HFFc6 (cell line): ENCODE results near the gene FGD2. TPM values are rescaled to one million over a fixed set of nuclear protein-coding genes. Genes with fewer than 3 reads are reported as not detected.

Experiments used
- DNase-seq: peaks from one replicate; pipeline ENCODE4 v3.0.0-alpha.2; 2018
- H3K27ac Mint-ChIP-seq: 2 replicates; pipeline ENCODE4 v1.8.0; 2020; ENCODE audit warnings: mild to moderate bottlenecking, mixed read lengths
- H3K27me3 Mint-ChIP-seq: 2 replicates; pipeline ENCODE4 v1.8.0; 2021; ENCODE audit warnings: mild to moderate bottlenecking, moderate library complexity, mixed read lengths; ENCODE audit not compliant: insufficient read depth
- H3K36me3 Mint-ChIP-seq: 2 replicates; pipeline ENCODE4 v1.8.0; 2021; ENCODE audit warnings: low read depth, mixed read lengths
- H3K4me1 Mint-ChIP-seq: 2 replicates; pipeline ENCODE4 v1.8.0; 2020; ENCODE audit warnings: low read depth, mixed read lengths
- H3K4me3 Mint-ChIP-seq: 2 replicates; pipeline ENCODE4 v1.8.0; 2020; ENCODE audit warnings: mild to moderate bottlenecking, moderate library complexity, mixed read lengths
- H3K9me3 Mint-ChIP-seq: 2 replicates; pipeline ENCODE4 v1.8.0; 2020; ENCODE audit warnings: mild to moderate bottlenecking, mixed read lengths
- CTCF ChIP-seq: fragments of 200-600 bp; sonication (generic); IDR thresholded peaks from 2 replicates; pipeline ENCODE4 v1.5.0; 2021; ENCODE audit warnings: antibody characterized with exemption, mild to moderate bottlenecking
- total RNA-seq, 6 experiments: library from RNA; stranded (reverse); fragmentation: NEBNext Ultra II Directional; extraction: Animal tissue kit (Norgen Biotek cat#: 25700); gene quantifications; 2 replicates in 1 of 6; 3 replicates in 5 of 6; pipeline ENCODE4 v1.2.3, GENCODE V29; 2021

FGD2 gene
- total RNA-seq, 6 experiments from 2014 or later = not detected

DNA sequence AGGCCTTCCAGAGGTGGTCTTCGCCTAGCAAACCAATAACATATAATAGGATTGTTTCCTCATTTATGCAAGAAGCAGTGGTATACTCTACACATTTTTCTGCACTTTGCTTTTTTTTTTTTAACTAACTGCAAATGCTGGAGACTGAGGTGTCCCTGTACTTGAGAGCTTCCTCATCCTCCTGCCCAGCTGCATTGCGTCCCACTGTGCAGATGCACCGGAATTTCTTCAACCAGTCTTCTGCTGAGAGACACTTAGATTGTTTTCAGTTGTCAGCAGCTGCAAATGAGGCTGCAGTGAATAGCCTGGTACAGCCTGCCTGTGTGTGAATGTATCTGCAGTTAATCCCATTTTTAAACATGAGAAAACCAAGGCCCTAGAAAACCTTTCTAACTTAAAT lies 11.5 kb downstream of the FGD2 start:
- H3K4me3 Mint-ChIP-seq = no peak overlapping the region
- no peak for TF ChIP-seq CTCF
- peaks cover 24% of the 10 kb centered on the region for H3K4me1 Mint-ChIP-seq
- DNase-seq = no peak
- H3K36me3 Mint-ChIP-seq = no peaks in the 10 kb centered on the region
- no peak overlapping the region for H3K27ac Mint-ChIP-seq
- H3K9me3 Mint-ChIP-seq = no peaks in the 10 kb centered on the region
- H3K27me3 Mint-ChIP-seq = peaks cover 5% of the 10 kb centered on the region; the same call in 1 of the 2 replicates

DNA sequence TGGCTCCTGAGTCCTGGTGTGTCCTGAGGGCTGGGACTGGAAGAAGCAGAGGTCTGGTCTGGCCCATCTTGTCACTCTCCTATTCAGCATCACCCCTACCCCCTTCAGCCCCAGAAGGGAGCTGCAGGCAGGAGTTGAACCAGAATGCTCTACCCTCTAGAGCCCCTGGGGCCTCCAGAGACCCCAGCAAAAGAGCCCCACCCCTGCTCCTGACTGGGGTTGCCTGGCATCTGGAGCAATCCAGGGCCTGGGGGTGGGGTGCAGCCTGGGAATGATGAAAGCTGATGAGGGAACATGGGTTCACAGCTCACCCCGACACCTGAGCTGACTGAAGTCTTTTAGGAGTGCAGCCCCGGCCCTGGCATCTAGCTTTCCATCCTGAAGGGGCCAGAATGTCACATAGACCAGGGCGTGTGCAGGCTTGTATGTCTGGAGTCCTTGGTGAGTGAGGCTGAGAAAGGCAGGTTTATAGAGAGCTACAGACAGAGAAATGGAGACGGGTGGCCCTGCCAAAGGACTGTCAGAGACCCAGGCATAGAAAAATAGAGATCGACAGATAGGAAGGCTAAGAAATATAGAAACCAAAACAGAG lies 12.2 kb downstream of the FGD2 start:
- no peak for TF ChIP-seq CTCF
- DNase-seq = no peak
- no peaks in the 10 kb centered on the region for H3K9me3 Mint-ChIP-seq
- peak overlapping the region; percentile 23 for H3K4me3 Mint-ChIP-seq
- peaks cover 5% of the 10 kb centered on the region; the same call in 1 of the 2 replicates for H3K27me3 Mint-ChIP-seq
- no peaks in the 10 kb centered on the region for H3K36me3 Mint-ChIP-seq
- H3K27ac Mint-ChIP-seq = peak overlapping the region; percentile 14; the same call in 1 of the 2 replicates
- H3K4me1 Mint-ChIP-seq = peaks cover 24% of the 10 kb centered on the region

GRCh38 chr6:37018198-37019064 lies 13.0 kb downstream of the FGD2 start:
- Mint-ChIP-seq H3K4me3 (peak overlapping the region; percentile 23), H3K36me3 (no peaks in the 10 kb centered on the region), H3K27ac (peak overlapping the region; percentile 14; the same call in 1 of the 2 replicates), H3K4me1 (peaks cover 24% of the 10 kb centered on the region), H3K27me3 (peaks cover 9% of the 10 kb centered on the region), H3K9me3 (no peaks in the 10 kb centered on the region)
- peak; percentile 87 for DNase-seq
- TF ChIP-seq CTCF = peak; percentile 92

DNA sequence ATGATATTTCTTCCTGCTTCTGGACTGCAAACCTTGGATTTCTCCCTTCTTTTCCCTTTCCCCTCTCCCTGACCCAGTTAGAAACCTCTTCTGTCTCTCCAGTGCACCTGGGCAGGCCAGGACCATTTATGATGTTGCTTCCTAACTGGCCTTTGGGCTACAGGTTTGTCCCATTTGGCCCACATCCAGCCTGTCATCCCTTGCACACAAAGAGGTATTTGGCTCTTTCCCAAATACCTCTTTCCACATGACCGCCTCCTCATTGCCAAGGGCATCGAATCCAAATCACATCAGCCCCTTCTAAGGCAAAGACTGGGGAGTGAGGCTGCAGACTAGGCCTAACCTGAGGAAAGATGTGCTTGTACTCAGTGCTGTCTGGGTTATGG lies 13.6 kb downstream of the FGD2 start:
- Mint-ChIP-seq H3K27ac (no peak overlapping the region), H3K9me3 (no peaks in the 10 kb centered on the region), H3K4me3 (no peak overlapping the region), H3K27me3 (peaks cover 9% of the 10 kb centered on the region), H3K36me3 (no peaks in the 10 kb centered on the region), H3K4me1 (peaks cover 24% of the 10 kb centered on the region)
- no peak for TF ChIP-seq CTCF
- DNase-seq = no peak

DNA sequence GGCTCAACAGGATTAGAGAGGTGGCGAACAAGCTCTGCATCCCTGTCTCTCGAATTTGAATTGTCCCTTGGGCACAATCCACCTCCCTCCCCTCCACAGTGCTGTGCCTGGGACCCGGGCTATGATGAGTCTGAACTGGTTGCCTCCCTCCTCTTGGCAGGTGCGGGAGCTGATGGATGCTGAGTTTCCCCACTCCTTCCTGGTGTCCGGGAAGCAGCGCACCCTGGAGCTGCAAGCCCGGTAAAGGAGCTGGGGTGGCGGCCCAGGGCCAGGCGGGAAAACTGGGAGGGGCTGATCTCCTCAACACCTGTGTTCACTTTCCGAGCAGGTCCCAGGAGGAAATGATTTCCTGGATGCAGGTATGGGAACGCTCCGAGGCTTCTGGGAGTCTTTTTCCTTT lies 14.9 kb downstream of the FGD2 start:
- no peak overlapping the region for H3K27ac Mint-ChIP-seq
- H3K4me3 Mint-ChIP-seq = no peak overlapping the region
- DNase-seq = no peak
- H3K27me3 Mint-ChIP-seq = peaks cover 9% of the 10 kb centered on the region
- no peak for TF ChIP-seq CTCF
- peaks cover 33% of the 10 kb centered on the region for H3K4me1 Mint-ChIP-seq
- H3K9me3 Mint-ChIP-seq = no peaks in the 10 kb centered on the region
- no peaks in the 10 kb centered on the region for H3K36me3 Mint-ChIP-seq
